OCI-M2 (cell line): ENCODE data around the gene PAFAH1B2.

Experiments used
- DNase-seq: peaks from one replicate; lab custom pipeline; 2025; ENCODE audit not compliant: unreplicated experiment; lab: John Stamatoyannopoulos, UW

PAFAH1B2 gene

DNA sequence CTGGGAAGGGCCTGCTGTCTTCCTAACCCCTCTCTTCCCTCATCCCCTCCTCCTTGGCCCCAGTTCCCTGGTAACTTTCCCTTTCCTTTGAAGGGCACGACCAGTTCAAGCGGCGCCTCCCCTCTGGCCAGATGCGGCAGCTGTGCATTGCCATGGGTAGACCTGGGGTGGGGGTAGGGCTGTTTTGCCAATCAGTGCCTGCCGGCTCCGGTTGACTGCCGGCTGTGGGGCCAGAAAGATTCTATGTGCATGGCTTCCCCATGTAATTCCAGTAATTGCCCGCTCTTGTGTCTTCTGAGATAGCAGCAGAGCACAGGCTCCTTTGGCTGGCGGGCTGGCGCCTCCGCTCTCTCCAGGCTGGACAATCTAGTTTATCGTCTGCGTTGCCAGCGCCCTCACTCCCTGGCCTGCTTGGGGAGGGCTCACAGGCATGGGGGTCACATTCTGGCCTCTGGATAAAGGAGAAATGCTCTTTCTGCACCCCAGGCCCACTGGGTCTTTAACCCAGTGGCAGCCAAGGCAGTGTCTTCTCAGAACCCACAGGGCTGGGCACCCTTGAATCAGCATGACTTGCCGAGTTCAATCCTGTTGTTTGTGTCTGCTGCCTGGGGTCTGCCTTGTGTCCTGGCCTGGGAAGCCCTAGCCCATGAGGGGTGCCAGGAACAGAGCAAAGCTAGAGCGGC is 43.9 kb downstream of the PAFAH1B2 start:
- DNase-seq, result no peak

GRCh38 chr11:117188620-117189081 is 44.6 kb downstream of the PAFAH1B2 start:
- DNase-seq, result no peak

- DNase-seq, result no peak
Measured at GRCh38 chr11:117189191-117189940, 45.3 kb downstream of the PAFAH1B2 start.

DNA sequence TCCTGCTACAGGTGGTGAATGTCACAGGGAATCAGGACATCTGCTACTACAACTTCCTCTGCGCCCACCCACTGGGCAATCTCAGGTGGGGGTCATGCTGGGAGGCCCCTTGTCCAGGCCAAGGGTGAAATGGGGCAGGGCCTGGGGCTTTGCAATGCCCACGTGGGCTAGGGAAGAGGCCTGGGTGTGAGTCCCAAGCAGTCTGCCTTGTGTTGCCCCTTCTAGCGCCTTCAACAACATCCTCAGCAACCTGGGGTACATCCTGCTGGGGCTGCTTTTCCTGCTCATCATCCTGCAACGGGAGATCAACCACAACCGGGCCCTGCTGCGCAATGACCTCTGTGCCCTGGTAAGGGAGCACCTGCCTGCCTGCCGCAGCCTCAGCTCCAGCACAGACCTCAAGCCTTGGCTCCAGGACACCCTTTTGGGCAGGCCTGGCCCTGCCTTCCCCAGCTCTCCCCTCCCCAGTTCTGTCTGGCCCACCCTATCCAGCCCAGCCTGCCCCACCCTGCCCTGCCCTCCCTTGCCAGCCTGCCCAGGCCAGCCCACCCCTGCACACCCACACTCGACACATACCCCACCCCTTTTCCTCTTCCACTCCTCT is 46.0 kb downstream of the PAFAH1B2 start:
- no peak for DNase-seq

DNA sequence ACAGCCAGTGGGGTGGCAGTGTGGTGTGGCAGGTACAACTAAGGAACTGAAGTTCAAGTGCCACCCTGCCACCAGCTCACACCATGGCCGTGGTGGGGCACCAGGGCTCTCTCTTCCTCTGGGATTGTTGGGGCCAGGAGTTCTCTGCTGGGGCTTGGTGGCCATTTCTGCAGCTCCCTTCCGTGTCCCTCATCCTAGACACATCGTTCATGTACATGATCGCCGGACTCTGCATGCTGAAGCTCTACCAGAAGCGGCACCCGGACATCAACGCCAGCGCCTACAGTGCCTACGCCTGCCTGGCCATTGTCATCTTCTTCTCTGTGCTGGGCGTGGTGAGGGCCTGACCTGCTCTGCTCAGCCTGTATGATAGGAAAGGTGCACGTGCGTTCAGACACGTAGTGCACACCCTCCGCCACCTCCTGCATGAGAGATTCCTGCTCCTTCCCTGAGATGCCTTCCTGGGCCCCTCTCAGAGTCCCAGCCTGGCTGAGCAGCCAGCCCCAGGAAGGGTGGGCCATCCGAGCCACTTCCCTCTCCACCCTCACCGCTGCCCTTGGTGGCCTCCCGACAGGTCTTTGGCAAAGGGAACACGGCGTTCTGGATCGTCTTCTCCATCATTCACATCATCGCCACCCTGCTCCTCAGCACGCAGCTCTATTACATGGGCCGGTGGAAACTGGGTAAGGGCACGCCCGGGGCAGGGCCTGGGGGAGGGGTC is 47.8 kb downstream of the PAFAH1B2 start:
- DNase-seq, result no peak

- DNase-seq, result no peak
Measured at GRCh38 chr11:117192401-117192875, 48.4 kb downstream of the PAFAH1B2 start.

- DNase-seq, result no peak
Measured at GRCh38 chr11:117193130-117194020, 49.3 kb downstream of the PAFAH1B2 start.

DNA sequence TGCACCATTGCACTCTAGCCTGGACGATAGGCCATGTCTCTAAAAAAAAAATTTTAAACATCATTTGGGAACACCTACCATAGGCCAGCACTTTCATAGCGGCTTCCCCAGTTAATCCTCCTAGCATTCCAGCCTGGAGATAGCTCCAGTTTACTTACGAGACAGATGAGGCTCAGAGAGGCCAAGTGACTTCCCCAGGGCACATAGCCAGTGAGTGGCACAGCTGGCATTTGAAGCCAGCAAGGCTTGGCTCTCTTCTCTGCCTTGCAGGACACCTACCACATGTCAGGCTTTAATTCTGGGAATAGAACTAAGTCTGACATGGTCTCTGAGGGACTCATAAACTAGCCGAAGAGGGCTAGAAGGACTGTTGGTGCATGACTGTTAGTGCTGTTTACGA is 50.2 kb downstream of the PAFAH1B2 start:
- no peak for DNase-seq

DNA sequence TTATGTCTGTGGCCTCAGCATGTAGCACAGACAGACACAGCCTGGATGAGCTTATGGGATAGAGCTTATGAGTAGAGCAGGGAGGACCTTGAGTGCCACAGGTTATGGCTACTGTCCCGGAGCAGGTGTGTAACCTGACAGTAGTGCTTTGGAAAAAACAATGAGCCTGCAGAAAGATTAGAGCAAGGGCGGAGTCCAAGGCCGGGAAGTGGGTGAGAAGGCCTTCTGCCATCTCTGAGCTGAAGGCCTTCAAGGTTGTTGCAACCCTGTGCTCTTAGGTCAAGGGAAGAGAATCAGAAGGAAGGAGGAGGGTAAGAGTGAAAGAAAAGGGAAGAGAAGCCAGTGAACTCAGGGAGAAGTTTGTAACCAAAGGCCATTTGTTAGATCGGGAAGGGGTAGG is 51.2 kb downstream of the PAFAH1B2 start:
- no peak for DNase-seq

DNA sequence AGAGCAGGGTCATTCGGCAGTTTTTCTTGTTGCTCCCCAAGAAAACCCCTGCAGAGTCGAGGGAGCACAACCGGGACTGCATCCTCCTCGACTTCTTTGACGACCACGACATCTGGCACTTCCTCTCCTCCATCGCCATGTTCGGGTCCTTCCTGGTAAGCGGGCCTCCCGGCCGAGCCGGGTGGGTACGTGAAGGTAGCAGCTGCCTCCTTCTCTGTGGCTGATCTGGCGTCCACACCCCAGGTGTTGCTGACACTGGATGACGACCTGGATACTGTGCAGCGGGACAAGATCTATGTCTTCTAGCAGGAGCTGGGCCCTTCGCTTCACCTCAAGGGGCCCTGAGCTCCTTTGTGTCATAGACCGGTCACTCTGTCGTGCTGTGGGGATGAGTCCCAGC is 51.7 kb downstream of the PAFAH1B2 start:
- no peak for DNase-seq

- no peak for DNase-seq
Measured at GRCh38 chr11:117197006-117197405, 52.9 kb downstream of the PAFAH1B2 start.

DNA sequence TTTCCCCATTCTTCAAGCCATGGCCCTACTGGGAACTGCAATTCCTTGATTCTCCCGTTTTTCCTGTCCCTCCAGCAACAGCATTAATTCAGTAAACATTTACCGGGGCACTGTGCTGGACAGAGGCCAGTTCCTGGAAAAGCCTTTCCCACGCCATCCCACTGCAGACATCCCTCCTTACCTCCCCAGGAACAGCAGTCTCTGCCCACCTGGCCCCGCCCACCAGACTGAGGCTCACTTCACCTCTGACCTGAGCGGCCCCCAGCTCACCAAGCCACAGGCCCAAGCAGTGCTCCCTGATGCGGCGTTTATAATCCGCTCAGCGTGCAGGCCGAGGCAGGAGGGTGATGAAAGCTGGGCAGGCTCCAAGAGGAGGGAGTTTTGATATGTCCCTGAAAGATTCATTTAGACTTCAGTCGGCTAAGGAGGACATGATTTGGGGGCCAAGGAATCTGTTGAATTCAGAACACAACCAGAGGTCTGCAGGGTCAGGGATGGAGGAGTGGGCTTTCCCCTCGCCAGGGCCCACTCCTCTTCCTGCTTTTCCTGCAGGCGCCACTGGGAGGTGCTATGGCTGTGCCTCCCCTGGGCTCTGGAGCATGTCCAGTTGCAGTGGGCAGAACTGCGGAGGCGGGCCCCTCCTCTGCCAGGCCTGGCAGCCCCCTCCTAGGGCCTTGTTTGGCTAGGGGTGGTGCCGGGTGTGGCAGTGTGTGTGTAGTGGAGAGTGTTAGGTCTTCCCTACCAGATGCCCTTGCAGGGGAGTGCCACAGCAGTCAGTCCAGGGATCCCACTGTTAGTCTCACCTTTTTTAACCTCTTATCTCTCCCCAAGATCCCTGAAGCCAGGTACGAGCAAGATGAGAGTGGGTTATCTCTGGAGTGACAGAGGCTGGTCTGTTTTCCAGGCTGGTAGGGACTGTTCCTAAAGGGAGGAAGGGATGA is 53.7 kb downstream of the PAFAH1B2 start:
- no peak for DNase-seq

- no peak for DNase-seq
Measured at GRCh38 chr11:117198613-117199012, 54.5 kb downstream of the PAFAH1B2 start.

GRCh38 chr11:117199053-117199915 is 55.2 kb downstream of the PAFAH1B2 start, which contains the start of gene TAGLN:
Gene TAGLN (plus strand): TSS chr11:117199370. CDS start chr11:117203014, 3,644 bp downstream.
- DNase-seq, result no peak

DNA sequence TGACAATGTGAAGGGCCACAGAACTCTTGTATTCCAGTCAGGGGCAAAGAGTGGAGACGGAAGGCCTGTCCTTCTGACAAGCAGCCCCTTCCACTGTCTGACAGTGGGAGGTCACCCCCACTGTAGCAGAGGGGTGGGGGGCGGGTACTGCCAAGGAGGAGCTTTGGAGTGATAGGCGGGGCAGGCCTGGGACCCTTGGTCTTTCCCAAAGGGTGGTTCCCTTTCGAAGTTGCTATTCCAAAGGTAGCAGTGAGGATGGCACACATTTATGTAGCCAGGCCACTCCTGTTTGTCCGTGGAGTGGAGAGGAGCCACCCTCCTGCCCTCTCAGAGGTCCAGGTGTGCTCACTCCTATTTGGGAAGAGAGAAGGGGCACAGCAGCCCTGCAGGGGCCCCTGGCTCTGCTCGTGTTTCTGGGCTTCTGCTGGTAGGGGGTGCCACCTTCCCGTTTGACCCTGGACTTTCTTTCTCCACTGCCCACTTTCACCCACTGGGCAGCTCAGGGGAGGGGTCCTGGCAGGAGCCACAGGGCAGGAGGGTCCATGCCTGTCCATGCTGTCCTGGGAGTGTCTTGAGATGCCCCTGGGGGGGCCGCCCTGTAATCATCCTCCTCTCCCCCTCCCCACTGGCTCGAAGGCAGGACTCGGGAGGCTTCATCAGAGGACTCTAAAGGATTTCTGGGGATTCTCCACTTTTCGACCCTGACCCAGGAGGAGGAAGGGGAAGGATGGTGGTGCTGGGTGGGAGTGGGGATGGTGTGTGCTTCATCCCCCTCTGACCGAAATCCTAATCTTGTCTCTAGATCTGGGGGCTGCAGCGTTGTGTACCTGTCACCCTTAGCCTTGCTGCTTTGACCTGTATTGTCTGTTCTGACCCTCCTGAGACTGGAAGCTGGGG is 56.1 kb downstream of the PAFAH1B2 start:
- no peak for DNase-seq

DNA sequence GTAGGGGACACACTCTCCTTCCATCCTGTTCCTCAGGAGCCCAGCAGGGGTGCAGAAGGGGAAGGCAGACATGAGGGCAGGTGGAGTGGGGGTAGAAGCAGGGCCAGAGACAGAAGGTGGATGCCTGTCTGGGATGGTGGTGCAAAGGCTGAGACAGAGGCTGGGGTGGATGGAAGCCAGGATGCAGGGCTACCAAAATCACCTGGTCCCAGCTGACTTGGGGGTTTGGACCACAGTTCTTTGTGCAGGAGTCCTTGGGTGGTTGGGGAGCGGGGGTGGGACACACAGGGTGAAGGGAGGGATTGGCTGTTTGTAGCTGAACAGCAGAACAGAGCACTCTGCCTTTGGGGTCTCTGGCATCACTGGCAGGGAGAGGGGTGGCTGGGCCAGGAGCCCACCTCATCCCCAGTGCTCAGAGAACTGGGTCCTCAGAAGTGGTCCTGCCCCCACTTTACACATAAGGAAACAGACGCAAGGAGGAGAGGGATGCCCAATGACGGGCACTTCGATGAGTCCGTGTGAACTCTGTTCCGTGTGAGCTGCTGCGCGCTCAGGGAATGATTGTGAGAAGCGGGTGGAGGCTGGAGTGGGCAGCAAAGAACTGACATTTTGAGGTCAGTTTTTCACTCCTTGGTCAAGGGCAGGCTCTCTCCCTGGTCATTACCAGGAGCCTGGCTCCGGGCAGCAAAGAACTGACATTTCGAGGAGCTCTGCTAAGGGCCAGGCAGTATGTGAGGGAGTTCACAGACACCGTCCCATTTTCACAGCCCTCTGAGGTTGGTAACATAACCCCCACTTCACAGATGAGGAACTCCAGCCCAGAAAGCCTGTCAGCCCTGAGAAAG is 56.9 kb downstream of the PAFAH1B2 start:
- DNase-seq, result no peak
